Esophagus muscularis mucosa (tissue), 4 donors: ENCODE measurements around the gene TANC1.

Source experiments
- EP300 ChIP-seq: sonication (generic); formaldehyde crosslinking; IDR thresholded peaks from one replicate; pipeline ENCODE4 v1.6.1; 2017; ENCODE audit warnings: antibody characterized with exemption
- POLR2A ChIP-seq: fragments of 450-650 bp; IDR thresholded peaks from one replicate; pipeline ENCODE4 v1.6.1; 2017; ENCODE audit warnings: antibody characterized with exemption, moderate library complexity, mild to moderate bottlenecking, low read depth
- TF ChIP-seq, protein P1 (sequence below), 3 experiments: fragments of 200-600 bp in 2 of 3; fragments of 450-650 bp in 1 of 3; sonication (generic) in 2 of 3; IDR thresholded peaks; one replicate each; pipeline ENCODE4 v1.5.1; 2017 to 2019; ENCODE audit warnings: antibody characterized with exemption in 3 of 3, mild to moderate bottlenecking in 2 of 3, moderate library complexity in 1 of 3

DNA sequence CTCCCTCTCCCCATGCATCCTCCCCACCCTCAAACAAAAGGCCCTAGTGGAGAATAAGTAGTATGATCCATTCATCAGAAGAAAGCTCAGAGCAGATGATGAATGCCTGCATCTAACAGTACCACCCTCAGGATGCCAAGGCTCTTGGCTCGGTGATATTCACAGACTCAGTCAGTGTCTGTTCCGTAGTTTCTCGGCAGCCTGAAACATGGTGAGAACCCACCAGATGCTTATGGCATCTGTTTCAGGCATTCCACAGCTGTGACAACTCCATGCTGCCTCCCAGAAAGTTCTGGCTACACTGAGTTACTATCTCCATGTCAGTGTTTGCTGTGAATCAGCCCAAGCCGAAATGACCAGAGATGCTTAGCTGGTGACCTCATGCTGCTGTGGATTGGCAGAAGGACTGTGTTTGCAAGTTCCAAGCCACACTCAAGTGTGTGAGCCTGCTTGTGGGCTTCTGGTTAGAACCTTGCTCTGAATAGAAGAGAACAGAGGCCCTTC is 234.2 kb downstream of the TANC1 start:
- TF ChIP-seq, protein P1, sequence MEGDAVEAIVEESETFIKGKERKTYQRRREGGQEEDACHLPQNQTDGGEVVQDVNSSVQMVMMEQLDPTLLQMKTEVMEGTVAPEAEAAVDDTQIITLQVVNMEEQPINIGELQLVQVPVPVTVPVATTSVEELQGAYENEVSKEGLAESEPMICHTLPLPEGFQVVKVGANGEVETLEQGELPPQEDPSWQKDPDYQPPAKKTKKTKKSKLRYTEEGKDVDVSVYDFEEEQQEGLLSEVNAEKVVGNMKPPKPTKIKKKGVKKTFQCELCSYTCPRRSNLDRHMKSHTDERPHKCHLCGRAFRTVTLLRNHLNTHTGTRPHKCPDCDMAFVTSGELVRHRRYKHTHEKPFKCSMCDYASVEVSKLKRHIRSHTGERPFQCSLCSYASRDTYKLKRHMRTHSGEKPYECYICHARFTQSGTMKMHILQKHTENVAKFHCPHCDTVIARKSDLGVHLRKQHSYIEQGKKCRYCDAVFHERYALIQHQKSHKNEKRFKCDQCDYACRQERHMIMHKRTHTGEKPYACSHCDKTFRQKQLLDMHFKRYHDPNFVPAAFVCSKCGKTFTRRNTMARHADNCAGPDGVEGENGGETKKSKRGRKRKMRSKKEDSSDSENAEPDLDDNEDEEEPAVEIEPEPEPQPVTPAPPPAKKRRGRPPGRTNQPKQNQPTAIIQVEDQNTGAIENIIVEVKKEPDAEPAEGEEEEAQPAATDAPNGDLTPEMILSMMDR (IDR thresholded peaks at IDR 0.05), result no peak
- TF ChIP-seq POLR2A (no peak), EP300 (no peak)
